ENCODE results near the gene MIEF1. TPM values are rescaled to one million over a fixed set of nuclear protein-coding genes. Genes with fewer than 3 reads are reported as not detected.
A peak's percentile ranks its signal among the peaks of the same experiment; 100 is the strongest.
"Not testable (repeated sequence)": the region's sequence is repeated elsewhere in the genome, so short reads cannot be mapped to it uniquely, and the experiment has no call there.

The MIEF1 gene
- total RNA-seq, 4 donors from 2014 or later: 17.8 to 28.3 (median 21.4) TPM

GRCh38 chr22:39520226-39521105 lies 18.4 kb downstream of the MIEF1 start, which contains the start of gene ATF4:
Gene ATF4 (plus strand): TSS chr22:39520562. CDS start chr22:39521446, 884 bp downstream.
- Histone ChIP-seq H3K27ac (peak within 1 kb of the TSS; percentile 98 to 100 (median 100)), H3K27me3 (no peaks in the 10 kb centered on the region), H3K36me3 (peaks cover 6 to 66% of the 10 kb centered on the region in 2 donors), H3K9me3 (no peaks in the 10 kb centered on the region), H3K4me1 (peaks cover 5 to 61% (median 36%) of the 10 kb centered on the region in 3 donors), H3K4me3 (peak within 1 kb of the TSS; percentile 98 to 100)
- TF ChIP-seq EP300 (IDR thresholded peaks at IDR 0.05) (no peak), POLR2A (IDR thresholded peaks at IDR 0.05) (peak; percentile 99), CTCF (IDR thresholded peaks at IDR 0.05) (peak in 1 of 4 experiments; percentile 4), POLR2AphosphoS5 (IDR thresholded peaks at IDR 0.05) (peak; percentile 100)
- ATAC-seq: peak; percentile 70
- WGBS, 2 donors (ENCODE audit: low coverage in 1 of 2): 0% methylated on average over 11 to 13 of the region's 86 CpGs

- Histone ChIP-seq H3K36me3 (peaks cover 6 to 58% of the 10 kb centered on the region in 2 donors), H3K4me1 (peaks cover 5 to 70% (median 38%) of the 10 kb centered on the region in 3 donors), H3K4me3 (peak overlapping the region; percentile 98 to 100), H3K27ac (peak overlapping the region; percentile 98 to 100 (median 100))
- not testable (repeated sequence) for H3K27me3 ChIP-seq, ATAC-seq, H3K9me3 ChIP-seq
- WGBS, 2 donors (ENCODE audit: low coverage in 1 of 2): 0 to 4% methylated on average over 2 to 3 of the region's 28 CpGs
Measured at GRCh38 chr22:39521106-39521885, 19.2 kb downstream of the MIEF1 start.

- Histone ChIP-seq H3K27ac (peak overlapping the region; percentile 98 to 100 (median 100)), H3K4me3 (peak overlapping the region; percentile 98 to 100), H3K36me3 (peaks cover 6 to 50% of the 10 kb centered on the region in 2 donors), H3K4me1 (peaks cover 5 to 76% (median 39%) of the 10 kb centered on the region in 3 donors)
- H3K27me3 ChIP-seq, H3K9me3 ChIP-seq, ATAC-seq: not testable (repeated sequence)
- WGBS, 2 donors (ENCODE audit: low coverage in 1 of 2): 20% methylated on average over 3 of the region's 5 CpGs; no CpG with 5 or more reads in 1 of the 2 donors
Measured at GRCh38 chr22:39522091-39522490, 20.0 kb downstream of the MIEF1 start.

- 10 to 20% methylated on average over 2 to 12 of the region's 14 CpGs for WGBS, 2 donors (ENCODE audit: low coverage in 1 of 2)
- ATAC-seq: no peak
- H3K4me1 ChIP-seq: peaks cover 5 to 83% (median 46%) of the 10 kb centered on the region in 3 donors
- peak overlapping the region; percentile 98 to 100 (median 100) for H3K27ac ChIP-seq
- TF ChIP-seq CTCF (IDR thresholded peaks at IDR 0.05) (no peak), POLR2AphosphoS5 (IDR thresholded peaks at IDR 0.05) (peak; percentile 72), POLR2A (IDR thresholded peaks at IDR 0.05) (peak in 1 of 2 donors; percentile 6)
- H3K27me3 ChIP-seq: no peaks in the 10 kb centered on the region
- H3K9me3 ChIP-seq: no peaks in the 10 kb centered on the region
- peak overlapping the region; percentile 98 to 100 for H3K4me3 ChIP-seq
- peaks cover 6 to 46% of the 10 kb centered on the region in 2 donors for H3K36me3 ChIP-seq
Measured at GRCh38 chr22:39522567-39523300, 20.6 kb downstream of the MIEF1 start.

GRCh38 chr22:39524089-39524752 lies 22.1 kb downstream of the MIEF1 start:
- Histone ChIP-seq H3K9me3 (no peaks in the 10 kb centered on the region), H3K36me3 (peaks cover 6 to 60% of the 10 kb centered on the region in 2 donors), H3K27me3 (no peaks in the 10 kb centered on the region), H3K4me1 (peaks cover 0 to 83% (median 54%) of the 10 kb centered on the region in 3 donors), H3K27ac (peak overlapping the region in 3 of 4 donors; percentile 98 to 100 (median 100)), H3K4me3 (peak overlapping the region in 1 of 2 donors; percentile 100)
- 56% methylated on average over 3 of the region's 13 CpGs; no CpG with 5 or more reads in 1 of the 2 donors for WGBS, 2 donors (ENCODE audit: low coverage in 1 of 2)
- TF ChIP-seq CTCF (IDR thresholded peaks at IDR 0.05): no peak
- TF ChIP-seq POLR2A (IDR thresholded peaks at IDR 0.05): no peak
- TF ChIP-seq POLR2AphosphoS5 (IDR thresholded peaks at IDR 0.05): no peak
- no peak for TF ChIP-seq EP300 (IDR thresholded peaks at IDR 0.05)
- no peak for ATAC-seq

Measured in gastroesophageal sphincter (tissue), 4 donors.